Motor neuron (in vitro differentiated cells): ENCODE results near the gene LPCAT2. TPM values are rescaled to one million over a fixed set of nuclear protein-coding genes. Genes with fewer than 3 reads are reported as not detected.
A peak's percentile ranks its signal among the peaks of the same experiment; 100 is the strongest.
"Not testable (repeated sequence)": the region's sequence is repeated elsewhere in the genome, so short reads cannot be mapped to it uniquely, and the experiment has no call there.

Source experiments
- ATAC-seq, 8 experiments: fragments of 200-7000 bp; cut with Tn5 transposase; replicated peaks in 6 of 8; 2 replicates each; pipeline ENCODE4 v1.8.0; 2021; ENCODE audit warnings: mild to moderate bottlenecking in 8 of 8, moderate library complexity in 8 of 8
- H3K27ac ChIP-seq, 2 donors: fragments of 250-450 bp; sonication (Bioruptor Pico); 2 replicates each; pipeline ENCODE4 v1.9.0; 2021; ENCODE audit warnings: antibody characterized with exemption in 2 of 2, mild to moderate bottlenecking in 2 of 2, moderate library complexity in 1 of 2
- H3K4me1 ChIP-seq, 2 donors: fragments of 250-450 bp; sonication (Bioruptor Pico); replicated peaks in 1 of 2; 2 replicates each; pipeline ENCODE4 v1.6.1; 2021; ENCODE audit warnings: antibody characterized with exemption in 2 of 2, mild to moderate bottlenecking in 2 of 2, moderate library complexity in 1 of 2
- H3K4me3 ChIP-seq, 5 donors: fragments of 250-450 bp; sonication (Bioruptor Pico); 2 replicates each; pipeline ENCODE4 v1.9.0; 2021; ENCODE audit warnings: antibody characterized with exemption in 5 of 5, mild to moderate bottlenecking in 5 of 5, moderate library complexity in 4 of 5
- WGBS, 10 experiments: fragments of 450-650 bp; shearing (Covaris generic); methylation state at CpG; one replicate each; pipeline ENCODE4 v1.0.0; 2022; 5-methylcytosine and 5-hydroxymethylcytosine counted together
- in situ Hi-C, 9 experiments: fragments of 400-800 bp; cut with MboI; loops; one replicate each; pipeline ENCODE4 v1.15.0; 2021; ENCODE audit warnings: low sequenced_read_pairs in 9 of 9, low pct_unique_long_range_greater_than_20kb in 2 of 9; ENCODE audit not compliant: unreplicated experiment in 9 of 9
- total RNA-seq, 8 experiments: library from RNA; unstranded; fragments of 300-600 nt; gene quantifications; 2 replicates each; pipeline versions ENCODE4 v1.2.3 to v1.2.4, GENCODE V29; 2022

Gene LPCAT2
- total RNA-seq, 8 experiments from 2014 or later = 0.92 to 16.1 (median 2.7) TPM

DNA sequence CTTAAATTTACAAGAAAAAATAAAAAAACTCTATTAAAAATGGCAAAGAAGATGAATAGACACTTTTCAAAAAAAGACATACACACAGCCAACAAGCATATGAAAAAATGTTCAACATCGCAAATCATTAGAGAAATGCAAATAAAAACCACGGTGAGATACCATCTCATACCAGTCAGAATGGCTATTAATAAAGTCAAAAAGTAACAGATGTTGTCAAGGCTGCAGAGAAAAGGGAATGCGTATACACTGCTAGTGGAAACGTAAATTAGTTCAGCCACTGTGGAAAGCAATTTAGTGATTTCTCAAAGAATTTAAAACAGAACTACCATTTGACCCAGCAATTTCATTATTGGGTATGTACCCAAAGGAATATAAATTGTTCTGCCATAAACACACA, 89.1 kb downstream of the LPCAT2 start:
- peak in 1 of 8 experiments; percentile 29 for ATAC-seq
- 0 to 100% (median 71%) methylated on average over 1 to 4 of the region's 4 CpGs for WGBS, 10 experiments

GRCh38 chr16:55605754-55606336, 97.0 kb downstream of the LPCAT2 start:
- Histone ChIP-seq H3K4me3 (no peak overlapping the region), H3K27ac (no peak overlapping the region), H3K4me1 (no peaks in the 10 kb centered on the region)
- in situ Hi-C loops = no loop called here
- 0 to 100% (median 77%) methylated on average over 1 to 4 of the region's 4 CpGs; no CpG with 5 or more reads in 3 of the 10 experiments for WGBS, 10 experiments
- ATAC-seq = peak in 3 of 8 experiments; percentile 26 to 96 (median 86)

More for the DNA sequence above, 89.1 kb downstream of the LPCAT2 start:
- H3K4me3 ChIP-seq = no peak overlapping the region
- H3K4me1 ChIP-seq = peaks cover 0 to 2% of the 10 kb centered on the region in 2 donors
- H3K27ac ChIP-seq = no peak overlapping the region
- in situ Hi-C loops = no loop called here

DNA sequence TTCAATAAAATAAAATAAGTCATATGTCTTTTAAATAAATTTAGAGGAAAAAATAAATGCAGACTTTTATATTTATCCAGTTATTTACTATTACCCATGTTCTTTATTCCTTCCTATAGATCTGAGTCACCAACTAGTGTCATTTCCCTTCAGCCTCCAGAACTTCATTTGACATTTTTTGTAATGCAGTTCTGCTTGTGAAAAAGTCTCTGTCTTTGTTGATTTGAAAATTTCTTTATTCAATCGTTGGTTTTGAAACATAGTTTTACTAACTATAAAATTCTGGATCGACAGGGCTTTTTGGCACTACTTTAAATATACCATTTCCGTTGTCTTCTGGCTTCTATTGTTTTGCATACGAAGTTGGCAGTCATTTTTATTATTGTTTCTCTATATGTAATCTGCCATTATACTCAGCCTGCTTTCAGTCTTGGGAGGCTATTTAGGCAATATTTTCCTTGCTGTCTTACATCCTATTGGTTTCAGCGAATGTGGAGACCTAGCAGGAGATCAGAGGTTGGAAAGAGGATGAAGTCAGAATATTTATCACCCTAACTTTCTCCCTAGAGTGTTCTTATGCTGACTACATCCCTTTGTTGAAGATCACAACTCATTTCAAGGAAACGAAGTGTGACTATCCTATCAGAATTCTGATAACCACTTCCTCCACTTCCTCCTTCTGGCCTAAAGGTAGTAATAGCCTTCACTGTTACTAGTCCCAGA, 104.9 kb downstream of the LPCAT2 start:
- no peaks in the 10 kb centered on the region for H3K4me1 ChIP-seq
- no peak for ATAC-seq
- in situ Hi-C loops = no loop called here
- H3K4me3 ChIP-seq = no peak overlapping the region
- no peak overlapping the region for H3K27ac ChIP-seq
- WGBS, 10 experiments = 15 to 90% (median 70%) methylated on average over 4 to 6 of the region's 6 CpGs

- no peak overlapping the region for H3K4me3 ChIP-seq
- H3K4me1 ChIP-seq = no peaks in the 10 kb centered on the region
- H3K27ac ChIP-seq = no peak overlapping the region
- no peak for ATAC-seq
- WGBS, 10 experiments = 10 to 94% (median 56%) methylated on average over 1 to 3 of the region's 3 CpGs; no CpG with 5 or more reads in 2 of the 10 experiments
- in situ Hi-C loops = no loop called here
Measured at GRCh38 chr16:55615071-55615470, 106.2 kb downstream of the LPCAT2 start.

DNA sequence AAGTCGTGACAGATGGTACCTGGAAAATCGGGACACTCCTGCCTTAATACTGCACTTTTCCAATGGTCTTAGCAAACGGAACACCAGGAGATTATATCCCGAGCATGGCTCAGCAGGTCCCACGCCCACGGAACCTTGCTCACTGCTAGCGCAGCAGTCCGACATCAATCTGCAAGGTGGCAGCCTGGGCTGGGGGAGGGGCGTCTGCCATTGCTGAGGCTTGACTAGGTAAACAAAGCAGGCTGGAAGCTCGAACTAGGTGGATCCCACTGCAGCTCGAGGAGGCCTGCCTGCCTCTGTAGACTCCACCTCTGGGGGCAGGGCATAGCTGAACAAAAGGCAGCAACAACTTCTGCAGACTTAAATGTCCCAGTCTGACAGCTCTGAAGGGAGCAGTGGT, 106.8 kb downstream of the LPCAT2 start:
- H3K4me3 ChIP-seq, in situ Hi-C loops, H3K4me1 ChIP-seq, H3K27ac ChIP-seq, ATAC-seq: not testable (repeated sequence)
- 0 to 83% (median 39%) methylated on average over 1 to 8 of the region's 11 CpGs; no CpG with 5 or more reads in 4 of the 10 experiments for WGBS, 10 experiments

DNA sequence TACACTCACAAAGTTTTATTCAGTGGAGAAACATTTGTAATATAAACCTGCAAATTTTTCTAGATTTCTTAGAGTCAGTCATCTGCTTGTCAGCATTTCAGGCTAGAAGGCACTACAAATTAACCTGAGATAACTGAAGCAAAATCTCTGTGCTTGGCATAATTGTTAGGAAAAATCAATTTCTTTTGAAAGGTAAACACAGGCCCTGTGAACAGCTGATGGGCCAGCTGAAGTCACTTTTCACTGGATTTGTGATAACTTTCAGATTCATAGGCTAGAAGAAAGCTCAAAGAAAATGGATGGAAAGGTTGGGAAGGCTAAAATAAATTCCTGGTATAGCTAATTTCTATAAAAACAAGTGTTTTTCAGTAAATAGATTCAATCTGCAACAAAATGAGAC, 112.9 kb downstream of the LPCAT2 start:
- H3K4me3 ChIP-seq = no peak overlapping the region
- H3K4me1 ChIP-seq = no peaks in the 10 kb centered on the region
- no peak for ATAC-seq
- no peak overlapping the region for H3K27ac ChIP-seq
- in situ Hi-C loops = no loop called here

DNA sequence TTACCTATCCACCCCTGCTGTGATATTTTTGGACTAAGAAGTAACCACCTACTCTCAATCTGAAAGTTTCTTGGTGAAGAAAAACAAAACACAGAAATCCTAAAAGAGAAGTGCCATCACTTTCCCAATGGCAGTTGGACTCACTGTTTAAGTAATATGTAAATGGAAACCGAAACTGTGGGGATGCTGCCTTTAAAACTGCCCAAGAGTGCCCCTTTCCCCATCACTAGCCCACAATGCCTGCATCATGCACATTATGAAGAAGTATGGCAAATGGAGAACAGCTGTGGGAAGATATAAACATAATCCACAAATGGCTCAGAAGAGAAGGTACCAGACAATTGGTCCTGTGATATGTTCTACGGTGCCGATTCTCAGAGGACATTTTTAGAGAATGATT, 113.4 kb downstream of the LPCAT2 start:
- no peaks in the 10 kb centered on the region for H3K4me1 ChIP-seq
- no peak overlapping the region for H3K27ac ChIP-seq
- H3K4me3 ChIP-seq = no peak overlapping the region
- in situ Hi-C loops = no loop called here
- ATAC-seq = no peak
- WGBS, 10 experiments = 0 to 95% (median 57%) methylated on average over 1 to 3 of the region's 3 CpGs; no CpG with 5 or more reads in 4 of the 10 experiments

- Histone ChIP-seq H3K4me1 (no peaks in the 10 kb centered on the region), H3K4me3 (no peak overlapping the region), H3K27ac (no peak overlapping the region)
- in situ Hi-C loops = no loop called here
- ATAC-seq = peak in 7 of 8 experiments; percentile 26 to 96 (median 55)
- 0 to 77% (median 52%) methylated on average over 1 to 5 of the region's 8 CpGs; no CpG with 5 or more reads in 5 of the 10 experiments for WGBS, 10 experiments
Measured at GRCh38 chr16:55622930-55623561, 114.2 kb downstream of the LPCAT2 start.

DNA sequence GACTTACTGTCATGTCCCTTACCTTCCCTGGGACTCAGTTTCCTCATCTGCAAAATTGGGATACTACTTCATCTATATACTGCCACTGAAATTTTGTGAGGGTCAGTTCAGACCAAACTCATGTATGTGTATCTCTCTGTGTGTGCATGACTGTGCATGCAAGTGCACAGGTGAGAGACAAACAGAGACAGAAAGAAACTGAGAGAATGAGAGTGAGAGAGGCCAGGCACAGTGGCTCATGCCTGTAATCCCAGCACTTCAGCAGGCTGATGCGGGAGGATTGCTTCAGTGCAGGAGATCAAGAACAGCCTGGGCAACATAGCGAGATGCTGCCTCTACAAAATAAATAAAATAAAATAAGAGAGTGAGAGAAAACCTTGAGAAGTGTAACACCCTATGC, 114.8 kb downstream of the LPCAT2 start:
- WGBS, 10 experiments = 43 to 100% (median 86%) methylated on average over 1 to 2 of the region's 2 CpGs; no CpG with 5 or more reads in 1 of the 10 experiments
- H3K27ac ChIP-seq = no peak overlapping the region
- no peaks in the 10 kb centered on the region for H3K4me1 ChIP-seq
- no peak for ATAC-seq
- in situ Hi-C loops = no loop called here
- no peak overlapping the region for H3K4me3 ChIP-seq

GRCh38 chr16:55624696-55625095, 115.8 kb downstream of the LPCAT2 start:
- no peak overlapping the region for H3K27ac ChIP-seq
- 91 to 100% (median 100%) methylated on average over 1 to 5 of the region's 5 CpGs; no CpG with 5 or more reads in 5 of the 10 experiments for WGBS, 10 experiments
- no peak for ATAC-seq

GRCh38 chr16:55625843-55626242, 117.0 kb downstream of the LPCAT2 start:
- Histone ChIP-seq H3K4me1 (no peaks in the 10 kb centered on the region), H3K4me3 (no peak overlapping the region), H3K27ac (no peak overlapping the region)
- in situ Hi-C loops = no loop called here
- ATAC-seq = no peak
- WGBS, 10 experiments = 43 to 69% (median 58%) methylated on average over 1 to 3 of the region's 3 CpGs; no CpG with 5 or more reads in 6 of the 10 experiments

More at GRCh38 chr16:55624696-55625095, 115.8 kb downstream of the LPCAT2 start:
- in situ Hi-C loops = no loop called here
- Histone ChIP-seq H3K4me1 (no peaks in the 10 kb centered on the region), H3K4me3 (no peak overlapping the region)

DNA sequence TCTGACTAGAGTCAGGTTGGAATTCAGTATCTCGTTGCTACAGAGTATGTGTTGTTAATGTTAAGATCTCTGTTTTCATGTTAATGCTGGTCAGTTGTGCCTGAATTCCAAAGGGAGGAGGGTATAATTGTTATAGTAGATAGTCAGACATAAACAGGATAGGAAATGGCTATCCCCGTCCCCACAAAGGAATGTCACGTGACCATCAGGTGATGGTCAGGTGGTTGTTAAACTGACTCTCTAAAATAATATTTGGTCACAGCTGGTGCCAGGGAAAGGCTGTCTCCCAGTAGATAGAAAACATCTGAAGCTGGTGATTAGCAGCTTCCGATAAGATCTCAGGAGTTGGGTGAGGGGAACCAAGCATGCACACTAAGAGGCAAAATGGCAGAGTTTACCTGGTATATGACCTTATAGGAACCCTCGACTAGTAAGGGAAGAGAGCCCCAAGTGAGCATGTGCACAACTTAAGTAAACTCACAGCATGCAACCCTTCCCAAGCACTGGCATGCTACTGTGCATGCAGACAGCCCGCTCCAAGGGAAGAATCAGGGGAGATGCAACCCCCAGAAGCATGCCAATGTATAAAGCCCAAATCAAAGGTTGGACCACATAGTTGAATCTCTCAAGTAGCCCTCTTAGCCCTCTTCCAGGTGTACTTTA, 119.6 kb downstream of the LPCAT2 start:
- ATAC-seq = no peak
- Histone ChIP-seq H3K4me3 (no peak overlapping the region), H3K27ac (no peak overlapping the region), H3K4me1 (no peaks in the 10 kb centered on the region)
- in situ Hi-C loops = no loop called here
- WGBS, 10 experiments = 24 to 80% (median 60%) methylated on average over 1 to 5 of the region's 6 CpGs; no CpG with 5 or more reads in 1 of the 10 experiments

GRCh38 chr16:55630774-55631173, 121.9 kb downstream of the LPCAT2 start:
- in situ Hi-C loops = no loop called here
- ATAC-seq = no peak
- Histone ChIP-seq H3K4me1 (no peaks in the 10 kb centered on the region), H3K4me3 (no peak overlapping the region), H3K27ac (no peak overlapping the region)
